ENCODE results near the gene ZNF70. TPM values are rescaled to one million over a fixed set of nuclear protein-coding genes. Genes with fewer than 3 reads are reported as not detected.

ZNF70 gene
- total RNA-seq, 4 donors from 2014 or later = 3.5 to 8.0 (median 5.5) TPM

DNA sequence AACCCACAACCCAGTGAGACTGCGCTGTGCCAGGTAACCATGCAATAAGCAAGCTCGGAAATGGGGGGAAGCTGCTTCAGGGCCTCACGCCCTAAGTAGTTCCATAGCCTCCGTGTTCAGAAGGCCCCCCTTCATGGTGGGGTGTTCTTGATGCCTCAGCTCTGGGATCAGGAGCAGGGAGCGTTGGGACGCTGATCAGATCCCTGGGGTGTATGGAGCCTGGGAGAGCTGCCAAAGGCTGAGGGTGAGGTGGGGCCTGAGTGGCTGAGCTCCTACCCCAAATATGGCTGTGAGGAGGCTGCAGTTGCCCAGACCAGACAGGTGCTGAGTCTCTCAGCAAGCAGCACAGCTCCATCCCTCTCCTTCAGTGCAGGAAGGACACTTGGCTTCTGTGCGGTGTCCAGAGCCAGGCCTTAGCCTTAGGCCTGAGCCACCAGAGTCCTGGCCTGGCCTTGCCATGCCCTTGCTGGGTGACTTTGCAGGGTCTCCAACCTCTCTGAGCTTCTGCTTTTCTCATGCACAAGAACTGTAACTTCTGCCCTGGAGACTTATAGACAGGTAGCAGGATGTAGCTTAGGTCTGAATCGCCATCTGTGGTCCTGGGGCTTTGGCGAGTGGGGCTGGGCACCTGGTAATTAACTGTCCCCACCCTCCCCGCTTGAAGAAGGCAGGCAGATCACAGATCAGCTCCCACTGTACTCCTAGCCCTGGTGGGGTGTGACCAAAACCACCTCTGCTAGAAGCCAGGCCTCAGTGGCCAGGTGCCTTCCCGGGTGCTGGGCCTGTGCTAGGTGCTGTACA, 27.1 kb upstream of the ZNF70 start:
- peaks cover 0 to 44% (median 18%) of the 10 kb centered on the region in 3 donors for H3K4me1 ChIP-seq
- WGBS, 2 donors (ENCODE audit: low coverage in 1 of 2) = 38 to 80% methylated on average over 3 to 4 of the region's 11 CpGs
- H3K27ac ChIP-seq = peak overlapping the region in 3 of 4 donors; percentile 32 to 67 (median 57)
- H3K4me3 ChIP-seq = no peak overlapping the region
- peak; percentile 37 for ATAC-seq
- no peaks in the 10 kb centered on the region for H3K9me3 ChIP-seq
- TF ChIP-seq, protein P1, sequence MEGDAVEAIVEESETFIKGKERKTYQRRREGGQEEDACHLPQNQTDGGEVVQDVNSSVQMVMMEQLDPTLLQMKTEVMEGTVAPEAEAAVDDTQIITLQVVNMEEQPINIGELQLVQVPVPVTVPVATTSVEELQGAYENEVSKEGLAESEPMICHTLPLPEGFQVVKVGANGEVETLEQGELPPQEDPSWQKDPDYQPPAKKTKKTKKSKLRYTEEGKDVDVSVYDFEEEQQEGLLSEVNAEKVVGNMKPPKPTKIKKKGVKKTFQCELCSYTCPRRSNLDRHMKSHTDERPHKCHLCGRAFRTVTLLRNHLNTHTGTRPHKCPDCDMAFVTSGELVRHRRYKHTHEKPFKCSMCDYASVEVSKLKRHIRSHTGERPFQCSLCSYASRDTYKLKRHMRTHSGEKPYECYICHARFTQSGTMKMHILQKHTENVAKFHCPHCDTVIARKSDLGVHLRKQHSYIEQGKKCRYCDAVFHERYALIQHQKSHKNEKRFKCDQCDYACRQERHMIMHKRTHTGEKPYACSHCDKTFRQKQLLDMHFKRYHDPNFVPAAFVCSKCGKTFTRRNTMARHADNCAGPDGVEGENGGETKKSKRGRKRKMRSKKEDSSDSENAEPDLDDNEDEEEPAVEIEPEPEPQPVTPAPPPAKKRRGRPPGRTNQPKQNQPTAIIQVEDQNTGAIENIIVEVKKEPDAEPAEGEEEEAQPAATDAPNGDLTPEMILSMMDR (IDR thresholded peaks at IDR 0.05) = no peak
- TF ChIP-seq POLR2AphosphoS5 (IDR thresholded peaks at IDR 0.05) = no peak
- no peak for TF ChIP-seq POLR2A (IDR thresholded peaks at IDR 0.05)
- no peak for TF ChIP-seq EP300 (IDR thresholded peaks at IDR 0.05)
- H3K27me3 ChIP-seq = no peaks in the 10 kb centered on the region
- H3K36me3 ChIP-seq = peaks cover 0 to 21% of the 10 kb centered on the region in 2 donors

DNA sequence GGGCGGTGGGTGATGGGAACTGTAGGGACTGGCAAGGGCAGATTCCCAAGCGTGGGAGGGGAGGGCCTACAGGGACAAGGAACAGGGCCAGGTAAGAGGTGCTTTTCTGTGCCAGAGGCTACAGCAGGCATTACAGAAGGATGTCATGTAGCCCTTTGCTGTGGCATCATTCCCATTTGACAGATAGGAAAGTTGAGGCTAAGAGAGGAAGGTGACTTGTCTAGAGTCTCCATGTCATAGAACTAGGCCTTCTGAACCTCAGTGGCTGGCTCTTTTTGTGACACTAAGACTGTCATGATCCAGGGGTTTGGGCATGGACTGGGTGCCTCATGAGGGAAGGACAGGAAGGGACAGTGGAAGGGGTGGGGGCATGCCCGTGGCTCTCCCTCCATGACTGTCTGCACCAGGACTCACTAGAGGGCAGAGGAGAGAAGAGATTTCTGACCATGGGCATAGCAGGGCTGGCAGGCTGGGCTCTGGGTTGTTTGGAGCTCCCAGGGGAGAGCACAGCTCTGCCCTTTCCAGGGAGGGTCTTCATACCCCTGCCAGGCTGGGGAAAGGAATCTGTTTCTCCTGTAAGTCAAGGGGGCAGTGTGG, 25.0 kb upstream of the ZNF70 start:
- WGBS, 2 donors (ENCODE audit: low coverage in 1 of 2) = 93 to 100% methylated on average over 1 to 2 of the region's 3 CpGs
- H3K36me3 ChIP-seq = peaks cover 0 to 18% of the 10 kb centered on the region in 2 donors
- peak overlapping the region in 2 of 4 donors; percentile 24 for H3K27ac ChIP-seq
- no peak for ATAC-seq
- H3K9me3 ChIP-seq = no peaks in the 10 kb centered on the region
- TF ChIP-seq POLR2A (IDR thresholded peaks at IDR 0.05) (no peak), EP300 (IDR thresholded peaks at IDR 0.05) (no peak)
- H3K4me1 ChIP-seq = peaks cover 0 to 62% (median 21%) of the 10 kb centered on the region in 3 donors
- no peak overlapping the region for H3K4me3 ChIP-seq
- no peaks in the 10 kb centered on the region for H3K27me3 ChIP-seq

DNA sequence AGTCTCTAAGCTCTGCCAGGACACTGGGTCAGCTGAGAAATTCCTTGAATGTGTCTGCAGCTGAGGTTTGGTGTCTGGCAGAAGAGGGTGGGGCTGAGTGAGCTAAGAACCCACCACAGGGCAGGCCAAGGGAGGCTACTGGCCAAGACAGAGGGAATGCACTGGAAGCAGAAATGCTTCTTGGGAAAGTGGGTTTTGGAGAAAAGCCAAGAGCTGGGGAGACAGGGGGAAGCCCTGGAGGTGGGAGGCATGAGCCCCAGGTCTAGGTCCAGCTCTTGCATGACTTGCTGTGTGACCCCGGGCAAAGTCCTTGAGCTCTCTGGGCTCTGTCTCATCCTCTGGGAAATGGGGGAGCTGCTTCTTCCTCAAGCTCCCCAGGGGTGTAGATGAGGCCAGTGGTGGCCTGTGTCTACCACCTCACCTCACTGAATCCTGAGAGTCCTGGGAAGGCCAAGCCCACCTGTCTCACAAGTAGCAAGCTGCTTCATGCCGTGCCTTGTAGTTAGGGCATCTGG, 24.1 kb upstream of the ZNF70 start:
- no peak for ATAC-seq
- WGBS, 2 donors (ENCODE audit: low coverage in 1 of 2) = 75 to 100% methylated on average over 1 to 2 of the region's 2 CpGs

DNA sequence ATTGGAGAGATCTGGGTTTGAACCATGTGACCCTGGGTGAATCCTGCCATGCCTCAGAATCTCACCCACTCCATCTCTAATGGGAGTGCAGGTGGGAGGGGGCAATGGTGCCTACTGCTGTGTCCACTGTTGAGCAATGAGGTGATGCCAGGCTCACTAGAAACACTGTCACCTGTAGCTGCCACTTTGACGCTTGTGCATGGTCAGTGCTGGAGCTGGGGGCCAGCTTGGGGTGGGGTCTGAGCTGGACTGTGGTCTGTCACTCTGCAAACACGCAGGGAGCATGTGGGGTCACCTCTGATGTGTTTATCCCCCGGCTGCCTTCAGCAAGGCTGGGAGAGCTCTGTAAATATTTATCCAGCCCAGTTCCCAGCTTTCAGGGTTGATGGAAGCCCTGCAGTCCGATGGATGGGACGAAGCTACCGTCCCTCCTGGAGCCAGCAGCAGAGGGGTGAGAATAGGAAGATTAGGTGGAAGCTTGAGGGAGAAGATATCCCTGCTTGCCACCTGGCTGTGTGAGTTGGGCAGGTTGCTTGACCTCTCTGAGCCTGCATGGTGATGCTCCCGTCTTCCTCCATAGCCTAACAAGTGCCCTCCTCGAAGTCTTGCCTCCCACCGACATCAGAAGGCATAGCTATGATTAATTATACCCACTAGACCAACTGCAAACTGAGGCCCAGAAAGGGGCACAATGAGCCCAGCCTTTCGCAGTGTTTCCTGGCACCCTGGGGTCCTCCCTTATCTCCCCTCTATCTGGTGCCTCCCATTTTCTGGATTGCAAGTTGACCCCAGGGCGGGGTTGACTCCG, 23.4 kb upstream of the ZNF70 start:
- Histone ChIP-seq H3K4me3 (no peak overlapping the region), H3K36me3 (peaks cover 0 to 3% of the 10 kb centered on the region in 2 donors), H3K9me3 (no peaks in the 10 kb centered on the region), H3K27me3 (no peaks in the 10 kb centered on the region), H3K27ac (peak overlapping the region in 3 of 4 donors; percentile 24 to 26 (median 24)), H3K4me1 (peaks cover 0 to 75% (median 21%) of the 10 kb centered on the region in 3 donors)
- WGBS, 2 donors (ENCODE audit: low coverage in 1 of 2) = 46 to 78% methylated on average over 5 to 7 of the region's 12 CpGs
- ATAC-seq = no peak
- TF ChIP-seq, protein P1 (IDR thresholded peaks at IDR 0.05) = no peak
- TF ChIP-seq POLR2A (IDR thresholded peaks at IDR 0.05) (no peak), EP300 (IDR thresholded peaks at IDR 0.05) (no peak), POLR2AphosphoS5 (IDR thresholded peaks at IDR 0.05) (no peak)

More for the DNA sequence above, 24.1 kb upstream of the ZNF70 start:
- TF ChIP-seq EP300 (IDR thresholded peaks at IDR 0.05) = no peak
- TF ChIP-seq, protein P1 (IDR thresholded peaks at IDR 0.05) = no peak
- no peak for TF ChIP-seq POLR2AphosphoS5 (IDR thresholded peaks at IDR 0.05)
- TF ChIP-seq POLR2A (IDR thresholded peaks at IDR 0.05) = no peak
- Histone ChIP-seq H3K9me3 (no peaks in the 10 kb centered on the region), H3K27ac (peak overlapping the region in 3 of 4 donors; percentile 24 to 26 (median 24)), H3K4me1 (peaks cover 0 to 68% (median 21%) of the 10 kb centered on the region in 3 donors), H3K36me3 (peaks cover 0 to 9% of the 10 kb centered on the region in 2 donors), H3K4me3 (no peak overlapping the region), H3K27me3 (no peaks in the 10 kb centered on the region)

All from gastroesophageal sphincter (tissue), 4 donors.